Measurements from ENCODE around the gene SMC5.

- TF ChIP-seq TAF1 (IDR thresholded peaks at IDR 0.05; ENCODE audit: low read depth) (no peak), EP300 (IDR thresholded peaks at IDR 0.05; ENCODE audit: borderline replicate concordance) (no peak), CREB1 (IDR thresholded peaks at IDR 0.05; ENCODE audit: low read depth) (no peak), ZBTB7A (IDR thresholded peaks at IDR 0.05; ENCODE audit: low read depth) (no peak), CEBPB (IDR thresholded peaks at IDR 0.05) (no peak), EGR1 (IDR thresholded peaks at IDR 0.05) (no peak)
These were observed 2.6 kb upstream of the SMC5 start for GRCh38 chr9:70256123-70256551.

Measured in Ishikawa (cell line).